ENCODE data around the gene PDIA6. TPM values are rescaled to one million over a fixed set of nuclear protein-coding genes. Genes with fewer than 3 reads are reported as not detected.

PDIA6 gene
- total RNA-seq, 2 donors from 2014 or later: 79.3 to 131 TPM

DNA sequence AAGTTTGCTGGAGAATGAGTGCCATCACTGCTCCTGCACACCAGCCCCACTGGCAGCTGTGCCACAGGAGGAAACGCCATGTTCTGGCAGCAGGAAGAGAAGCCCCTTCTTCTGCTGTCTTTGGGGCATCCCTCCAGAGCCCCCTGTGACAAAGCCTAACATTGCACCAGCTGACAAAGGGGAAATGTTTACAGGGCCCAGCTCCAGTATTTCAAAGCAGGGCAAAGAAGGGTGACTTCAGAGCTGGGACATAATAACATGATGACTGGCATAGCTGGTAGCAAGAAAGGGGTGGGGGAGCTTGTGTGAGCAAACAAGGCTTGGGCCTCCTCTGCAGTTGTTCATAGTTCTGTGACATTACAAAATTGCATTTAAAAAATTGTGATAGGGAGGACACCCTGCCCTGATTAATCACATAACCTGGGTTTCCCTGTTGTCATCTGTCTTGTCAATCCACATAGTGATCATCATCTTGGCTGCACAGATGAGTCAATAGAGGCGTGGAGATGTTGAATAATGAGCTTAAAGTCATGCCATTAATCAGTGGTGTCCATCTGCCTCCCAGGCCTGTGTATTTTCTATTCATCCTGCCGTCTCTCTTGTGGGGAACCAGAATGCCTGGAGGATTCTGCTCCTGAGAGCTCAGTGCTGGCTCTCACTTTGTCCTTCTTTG is 29.1 kb upstream of the PDIA6 start:
- peaks cover 29% of the 10 kb centered on the region for H3K27me3 Mint-ChIP-seq (ENCODE audit: low read depth)
- peaks cover 6 to 12% of the 10 kb centered on the region in 2 donors for H3K9me3 Mint-ChIP-seq
- peaks cover 10 to 15% of the 10 kb centered on the region in 2 donors for H3K36me3 Mint-ChIP-seq (ENCODE audit: insufficient read depth in 2 of 2)
- H3K27ac Mint-ChIP-seq: no peak overlapping the region
- no peak overlapping the region for H3K4me3 Mint-ChIP-seq
- H3K4me1 Mint-ChIP-seq (ENCODE audit: low read depth): no peaks in the 10 kb centered on the region
- ATAC-seq (replicated peaks in 1 of 2) (no peak), DNase-seq (no peak)

DNA sequence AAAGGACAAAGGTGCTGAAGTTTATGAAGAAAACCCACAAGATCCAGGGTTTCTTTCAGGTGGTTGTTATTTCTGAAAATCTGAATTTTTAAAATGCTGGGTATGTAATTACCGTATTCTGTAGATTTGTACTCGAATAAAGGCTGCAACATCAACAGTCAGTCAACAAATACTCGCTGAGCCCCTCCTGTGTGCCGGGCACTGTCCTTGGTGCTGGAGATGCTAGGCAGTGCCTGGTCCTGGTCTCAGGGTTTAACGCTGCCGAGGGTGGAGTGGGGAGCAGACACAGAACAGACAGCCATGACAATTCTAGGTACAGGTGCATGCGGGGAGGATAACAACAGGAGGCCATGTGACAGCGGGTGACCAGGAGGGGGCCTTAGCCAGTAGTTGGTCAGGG is 27.2 kb upstream of the PDIA6 start:
- peaks cover 2% of the 10 kb centered on the region for H3K4me1 Mint-ChIP-seq (ENCODE audit: low read depth)
- no peak overlapping the region for H3K4me3 Mint-ChIP-seq
- H3K27me3 Mint-ChIP-seq (ENCODE audit: low read depth): peaks cover 25% of the 10 kb centered on the region
- H3K9me3 Mint-ChIP-seq: peaks cover 6 to 12% of the 10 kb centered on the region in 2 donors
- DNase-seq: no peak
- H3K27ac Mint-ChIP-seq: no peak overlapping the region
- no peak for ATAC-seq (replicated peaks in 1 of 2)
- H3K36me3 Mint-ChIP-seq (ENCODE audit: insufficient read depth in 2 of 2): peaks cover 10 to 15% of the 10 kb centered on the region in 2 donors

DNA sequence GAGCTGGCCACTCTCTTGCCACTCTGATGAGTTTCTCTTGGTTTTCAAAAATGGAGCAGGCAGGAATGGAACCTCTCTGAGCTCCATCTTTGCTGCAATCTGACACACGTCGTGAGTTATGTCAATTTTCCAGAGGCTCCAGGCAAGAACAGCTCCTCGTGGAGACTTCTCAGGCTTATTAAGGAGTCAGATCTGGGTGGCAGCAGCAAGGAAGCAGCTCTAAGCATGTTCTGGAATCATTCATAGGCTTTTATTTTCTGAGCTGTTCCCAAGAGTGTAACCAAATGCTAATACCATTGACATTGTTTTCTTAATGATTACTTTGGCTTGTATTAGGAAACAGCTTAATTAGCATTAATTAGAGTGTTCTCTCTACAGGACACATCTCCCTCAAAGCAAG is 26.1 kb upstream of the PDIA6 start:
- Mint-ChIP-seq H3K27me3 (ENCODE audit: low read depth) (peaks cover 22% of the 10 kb centered on the region), H3K36me3 (ENCODE audit: insufficient read depth in 2 of 2) (peaks cover 10 to 15% of the 10 kb centered on the region in 2 donors), H3K9me3 (peaks cover 6 to 12% of the 10 kb centered on the region in 2 donors), H3K4me3 (no peak overlapping the region), H3K27ac (no peak overlapping the region), H3K4me1 (ENCODE audit: low read depth) (peaks cover 4% of the 10 kb centered on the region)
- ATAC-seq (replicated peaks in 1 of 2) (no peak), DNase-seq (no peak)

DNA sequence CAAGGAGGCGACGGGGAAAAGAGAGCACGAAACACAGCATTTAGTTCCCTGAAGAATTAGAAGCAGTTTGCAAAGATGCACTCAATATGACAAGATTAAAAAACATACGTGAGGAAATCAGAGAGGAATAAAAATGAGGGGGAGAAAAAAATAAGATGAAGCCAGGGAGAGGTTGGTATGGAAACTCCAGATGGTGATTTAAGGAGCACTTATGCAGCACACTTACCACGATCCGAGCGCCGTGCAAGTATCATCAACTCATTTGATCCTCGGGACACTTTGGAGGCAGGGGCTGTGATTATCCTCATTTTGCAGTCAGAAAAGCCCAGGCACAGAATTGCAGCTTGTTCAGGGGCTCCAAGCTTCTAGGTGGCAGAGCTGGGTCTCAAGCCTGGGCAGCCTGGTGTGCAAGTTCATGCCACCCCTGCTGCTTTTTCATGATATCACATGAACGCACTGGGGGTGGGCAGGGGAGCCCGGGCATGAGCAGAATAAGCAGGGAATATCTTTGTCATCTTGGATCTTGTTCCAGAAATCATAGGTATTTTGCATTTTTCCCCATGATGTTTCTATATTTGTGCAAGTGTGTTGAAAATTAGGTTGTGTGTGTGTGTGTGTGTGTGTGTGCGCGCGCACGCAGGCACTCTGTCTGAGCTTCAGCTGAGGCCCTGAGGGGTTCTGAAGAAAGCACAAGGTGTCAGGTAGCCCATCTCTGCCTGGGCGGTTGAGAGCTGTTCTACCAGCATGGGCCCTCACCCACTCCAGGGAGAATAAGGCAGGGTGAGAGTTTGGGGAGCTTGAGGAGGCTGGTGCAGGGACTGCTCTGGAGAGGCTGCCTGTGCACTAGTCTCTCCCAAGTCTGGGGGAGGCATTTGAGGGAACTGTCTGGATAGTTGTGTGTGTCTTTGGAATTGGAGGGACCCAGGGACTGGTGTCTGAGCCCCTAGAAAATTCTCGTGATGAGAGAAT is 25.0 kb upstream of the PDIA6 start:
- no peak for DNase-seq
- Mint-ChIP-seq H3K27ac (no peak overlapping the region), H3K36me3 (ENCODE audit: insufficient read depth in 2 of 2) (peaks cover 10 to 15% of the 10 kb centered on the region in 2 donors), H3K27me3 (ENCODE audit: low read depth) (peaks cover 16% of the 10 kb centered on the region), H3K4me3 (no peak overlapping the region), H3K9me3 (peaks cover 6 to 12% of the 10 kb centered on the region in 2 donors), H3K4me1 (ENCODE audit: low read depth) (peaks cover 5% of the 10 kb centered on the region)
- no peak for ATAC-seq (replicated peaks in 1 of 2)

DNA sequence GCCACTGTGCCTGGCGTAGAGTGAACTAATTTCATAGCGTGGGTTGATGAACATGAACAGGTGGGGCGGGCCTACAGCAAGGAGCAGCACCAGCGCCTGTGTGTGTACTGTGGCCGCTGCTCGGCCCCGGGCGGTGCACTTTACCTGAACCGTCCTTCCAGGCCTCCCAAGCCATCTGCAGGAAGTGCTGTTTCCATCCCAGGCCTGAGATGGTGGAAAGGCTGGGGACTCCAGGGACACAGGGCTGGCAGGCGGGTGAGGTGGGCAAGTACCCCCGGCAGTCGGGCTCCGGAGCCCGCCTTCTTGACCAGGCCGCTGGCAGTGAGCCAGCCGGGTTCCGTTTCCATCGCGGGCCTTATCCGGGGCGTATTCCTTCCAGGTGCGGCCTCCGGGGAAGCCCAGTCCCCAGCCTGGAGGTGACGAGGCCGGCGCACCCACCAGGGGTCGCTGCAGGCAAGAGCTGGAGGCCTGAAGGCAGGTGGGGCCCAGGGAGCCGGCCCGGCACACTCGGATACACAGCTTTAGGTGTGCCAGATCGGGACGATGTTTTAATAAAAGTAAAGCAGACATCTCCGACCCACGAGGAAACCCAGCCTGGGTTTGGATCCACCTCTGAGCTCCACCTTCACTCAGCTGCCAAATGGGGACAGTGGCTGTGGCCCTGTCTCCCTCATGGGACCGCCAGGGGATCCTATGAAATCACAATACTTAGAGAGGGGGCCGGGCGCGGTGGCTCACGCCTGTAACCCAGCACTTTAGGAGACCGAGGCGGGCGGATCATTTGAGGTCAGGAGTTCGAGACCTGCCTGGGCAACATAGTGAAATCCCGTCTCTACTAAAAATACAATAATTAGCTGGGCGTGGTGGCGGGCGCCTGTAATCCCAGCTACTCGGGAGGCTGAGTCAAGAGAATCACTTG is 22.7 kb upstream of the PDIA6 start:
- peaks cover 2 to 3% of the 10 kb centered on the region in 2 donors for H3K9me3 Mint-ChIP-seq
- H3K27me3 Mint-ChIP-seq (ENCODE audit: low read depth): peaks cover 27% of the 10 kb centered on the region
- no peak overlapping the region for H3K4me3 Mint-ChIP-seq
- ATAC-seq (replicated peaks in 1 of 2) (peak; percentile 76 to 81), DNase-seq (peak; percentile 84 to 89)
- no peak overlapping the region for H3K27ac Mint-ChIP-seq
- peaks cover 9% of the 10 kb centered on the region for H3K4me1 Mint-ChIP-seq (ENCODE audit: low read depth)
- H3K36me3 Mint-ChIP-seq (ENCODE audit: insufficient read depth in 2 of 2): peaks cover 2% of the 10 kb centered on the region in 2 donors

DNA sequence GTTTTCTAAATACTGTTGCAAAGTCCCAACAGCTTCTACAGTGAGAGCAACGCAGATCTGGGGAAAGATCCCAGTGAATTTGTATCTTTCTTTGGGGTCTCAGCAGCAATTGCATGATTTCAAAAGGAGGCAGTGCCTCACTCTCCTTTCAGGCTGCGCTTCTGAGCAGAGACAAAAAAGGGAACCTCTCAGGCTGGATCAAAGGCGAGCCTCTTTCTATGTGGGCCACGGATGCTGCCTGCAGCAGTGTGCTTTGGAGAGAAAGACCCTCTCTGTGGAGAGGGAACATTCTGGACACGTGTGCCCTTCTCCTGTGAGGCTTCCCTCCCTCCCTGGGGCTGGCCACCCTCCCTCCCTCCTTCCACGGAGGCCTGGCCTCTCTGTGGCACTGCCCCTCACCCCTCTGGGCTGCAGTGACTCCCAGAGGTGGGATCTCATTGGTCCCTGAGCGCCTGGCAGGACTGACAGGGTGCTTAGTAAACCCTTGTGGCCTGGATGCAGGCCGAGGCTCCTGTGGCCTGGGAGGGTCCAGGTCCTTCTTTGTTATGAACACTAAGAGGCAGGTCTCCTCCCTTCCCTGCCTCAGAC is 21.6 kb upstream of the PDIA6 start:
- ATAC-seq (replicated peaks in 1 of 2) (no peak), DNase-seq (no peak)
- no peak overlapping the region for H3K4me3 Mint-ChIP-seq
- H3K27ac Mint-ChIP-seq: no peak overlapping the region
- no peaks in the 10 kb centered on the region for H3K9me3 Mint-ChIP-seq
- peaks cover 9% of the 10 kb centered on the region for H3K4me1 Mint-ChIP-seq (ENCODE audit: low read depth)
- H3K27me3 Mint-ChIP-seq (ENCODE audit: low read depth): peaks cover 27% of the 10 kb centered on the region
- no peaks in the 10 kb centered on the region for H3K36me3 Mint-ChIP-seq (ENCODE audit: insufficient read depth in 2 of 2)

DNA sequence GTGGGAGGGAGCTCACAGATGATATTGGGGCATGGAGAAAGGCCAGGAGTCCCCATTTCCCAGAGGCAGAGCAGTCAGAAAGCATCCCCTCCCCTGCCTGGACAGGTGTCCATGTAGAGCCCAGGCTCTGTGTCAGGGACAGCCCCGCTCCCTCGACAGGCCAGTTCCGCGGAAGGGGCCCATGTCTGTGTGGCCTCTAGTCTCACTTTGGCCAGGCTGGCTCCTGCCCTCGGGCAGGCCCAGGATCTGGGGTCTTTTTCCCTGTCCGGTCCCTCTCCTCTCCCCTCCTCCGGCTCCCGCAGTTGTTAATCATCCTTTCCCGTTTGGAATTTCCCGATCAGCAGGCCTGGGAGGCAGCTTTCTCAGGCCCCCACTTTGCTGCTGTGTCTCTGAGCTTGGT is 20.4 kb upstream of the PDIA6 start:
- H3K4me1 Mint-ChIP-seq (ENCODE audit: low read depth): peaks cover 9% of the 10 kb centered on the region
- H3K27ac Mint-ChIP-seq: no peak overlapping the region
- ATAC-seq (replicated peaks in 1 of 2) (no peak), DNase-seq (no peak)
- no peaks in the 10 kb centered on the region for H3K9me3 Mint-ChIP-seq
- no peak overlapping the region for H3K4me3 Mint-ChIP-seq
- no peaks in the 10 kb centered on the region for H3K36me3 Mint-ChIP-seq (ENCODE audit: insufficient read depth in 2 of 2)
- H3K27me3 Mint-ChIP-seq (ENCODE audit: low read depth): peaks cover 26% of the 10 kb centered on the region

DNA sequence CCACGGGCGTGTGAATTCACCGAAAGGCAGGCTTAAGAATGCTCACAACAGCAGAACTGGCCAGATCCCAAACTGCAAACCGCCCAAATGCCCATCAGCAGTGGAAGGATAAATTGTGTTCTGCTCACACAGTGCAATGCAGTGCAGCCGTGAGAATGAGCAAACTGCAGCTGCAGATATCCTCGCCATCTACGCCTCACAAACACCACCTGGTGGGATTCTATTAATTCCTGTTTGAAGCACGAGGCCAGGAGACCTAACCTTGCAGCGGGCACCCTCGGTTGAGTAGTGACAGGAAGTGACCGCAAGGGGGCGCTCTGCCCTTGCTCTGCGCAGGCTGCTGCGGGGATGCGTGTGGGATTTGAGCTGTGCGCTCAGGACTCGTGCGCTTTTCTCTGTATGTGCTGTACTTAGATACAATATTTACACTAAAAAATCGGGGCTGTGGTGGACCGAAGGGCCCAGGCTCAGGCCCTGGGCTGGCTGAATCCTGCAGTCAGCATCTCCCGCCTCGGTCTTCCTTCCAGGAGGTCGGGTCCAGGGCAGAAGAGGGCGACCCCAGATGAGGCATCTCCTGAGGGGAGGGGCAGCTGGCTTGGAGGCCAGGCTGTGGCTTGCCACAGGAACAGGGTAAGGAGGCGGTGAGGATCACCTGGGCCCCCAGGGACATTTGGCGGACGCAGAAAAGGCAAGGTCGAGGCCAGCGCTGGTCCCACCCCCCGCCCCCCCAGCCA is 19.8 kb upstream of the PDIA6 start:
- no peaks in the 10 kb centered on the region for H3K9me3 Mint-ChIP-seq
- H3K4me1 Mint-ChIP-seq (ENCODE audit: low read depth): peaks cover 9% of the 10 kb centered on the region
- DNase-seq (peak; percentile 82 to 87), ATAC-seq (replicated peaks in 1 of 2) (peak; percentile 84 to 87)
- no peaks in the 10 kb centered on the region for H3K36me3 Mint-ChIP-seq (ENCODE audit: insufficient read depth in 2 of 2)
- H3K4me3 Mint-ChIP-seq: peak overlapping the region; percentile 17 to 37
- H3K27ac Mint-ChIP-seq: no peak overlapping the region
- peaks cover 20% of the 10 kb centered on the region for H3K27me3 Mint-ChIP-seq (ENCODE audit: low read depth)

DNA sequence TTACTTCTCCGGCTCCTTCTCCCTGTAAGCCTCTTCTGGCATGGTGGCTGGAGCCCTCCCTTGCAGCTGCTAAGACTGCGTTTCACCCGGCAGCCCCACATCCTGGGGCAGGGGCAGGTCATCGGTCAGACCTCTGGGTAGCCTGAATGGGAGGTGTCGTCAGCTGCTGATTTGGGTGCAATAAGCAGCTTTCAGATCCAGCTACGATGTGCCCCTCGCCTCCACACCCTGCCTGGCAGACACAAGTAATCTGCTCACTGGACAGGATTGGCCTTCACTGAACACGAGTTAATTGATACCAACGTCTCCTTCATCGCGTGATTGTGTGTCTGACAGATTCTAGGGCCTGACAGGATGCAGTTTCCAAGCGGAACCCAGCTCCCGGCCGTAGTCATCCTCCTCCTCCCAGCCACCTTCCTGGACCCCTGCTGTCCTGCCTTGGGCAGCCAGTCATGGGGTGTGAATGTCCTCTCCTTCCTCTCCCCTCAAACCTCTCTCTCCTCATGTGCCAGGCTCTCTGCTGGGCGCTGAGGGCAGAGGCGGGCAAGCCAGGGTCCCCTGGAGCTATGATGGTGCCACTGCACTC is 18.9 kb upstream of the PDIA6 start:
- H3K9me3 Mint-ChIP-seq: no peaks in the 10 kb centered on the region
- no peak overlapping the region for H3K4me3 Mint-ChIP-seq

DNA sequence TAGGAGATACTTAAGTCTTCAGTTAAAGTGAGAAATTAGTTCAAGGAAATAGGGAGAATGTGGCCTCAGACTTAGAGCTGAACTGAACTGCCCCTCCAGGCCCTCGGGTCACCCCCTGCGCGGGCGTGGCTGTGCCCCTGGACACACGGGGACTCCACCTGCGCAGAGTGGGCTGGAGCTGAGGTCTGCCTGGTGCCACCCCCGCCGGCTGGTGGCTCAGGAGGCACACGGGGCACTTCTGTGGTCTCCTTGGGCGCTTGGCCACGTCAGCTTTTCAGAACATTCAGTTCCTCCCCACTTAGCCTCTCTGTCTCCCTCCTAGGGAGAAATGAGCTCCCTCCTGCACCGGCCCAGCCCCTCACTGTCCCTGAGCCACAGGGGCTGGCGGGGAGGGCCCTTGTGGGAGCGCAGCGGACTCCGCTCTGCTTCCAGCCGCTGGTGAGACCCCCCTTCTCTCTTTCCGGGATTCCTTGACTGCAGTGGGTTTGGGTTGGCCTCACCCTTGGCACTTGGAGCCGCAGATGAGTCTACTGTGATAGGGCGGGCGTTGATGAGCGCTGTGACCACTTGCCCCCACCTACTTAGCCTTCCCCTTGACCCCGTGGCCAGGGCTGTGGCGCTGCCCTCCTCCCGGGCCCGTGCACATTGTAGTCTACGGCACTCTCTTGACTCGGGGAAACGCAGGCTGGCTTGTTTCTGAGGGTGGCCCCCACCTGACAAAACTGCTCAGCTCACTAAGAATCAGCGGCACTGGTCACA is 18.2 kb upstream of the PDIA6 start:
- Mint-ChIP-seq H3K9me3 (no peaks in the 10 kb centered on the region), H3K4me3 (no peak overlapping the region), H3K27me3 (ENCODE audit: low read depth) (peaks cover 13% of the 10 kb centered on the region), H3K27ac (no peak overlapping the region), H3K4me1 (ENCODE audit: low read depth) (peaks cover 9% of the 10 kb centered on the region), H3K36me3 (ENCODE audit: insufficient read depth in 2 of 2) (no peaks in the 10 kb centered on the region)
- DNase-seq: no peak
- ATAC-seq (replicated peaks in 1 of 2): no peak

More for the DNA sequence above, 18.9 kb upstream of the PDIA6 start:
- Mint-ChIP-seq H3K27me3 (ENCODE audit: low read depth) (peaks cover 11% of the 10 kb centered on the region), H3K36me3 (ENCODE audit: insufficient read depth in 2 of 2) (no peaks in the 10 kb centered on the region), H3K4me1 (ENCODE audit: low read depth) (peaks cover 9% of the 10 kb centered on the region), H3K27ac (no peak overlapping the region)
- ATAC-seq (replicated peaks in 1 of 2) (no peak), DNase-seq (no peak)

DNA sequence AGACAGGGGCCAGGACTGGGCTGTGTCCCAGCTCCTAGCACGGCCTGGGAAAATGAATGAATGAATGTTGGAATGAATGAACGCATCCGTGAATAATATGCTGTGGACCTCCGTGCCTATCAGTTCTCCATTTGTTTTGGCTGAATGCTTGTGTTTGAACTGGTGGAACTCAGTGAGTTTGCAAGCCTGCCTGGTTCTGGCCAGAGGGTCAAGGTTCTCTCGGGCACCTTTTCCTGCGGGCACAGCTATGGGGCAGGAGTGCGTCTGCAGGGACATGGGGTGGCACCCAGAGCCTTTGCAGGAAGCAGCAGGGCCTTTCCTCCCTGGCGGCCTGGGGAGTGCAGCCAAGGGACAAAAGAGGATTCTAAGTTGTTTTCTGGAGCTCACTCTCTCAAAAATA is 17.6 kb upstream of the PDIA6 start:
- no peak for ATAC-seq (replicated peaks in 1 of 2)
- no peak for DNase-seq
- Mint-ChIP-seq H3K4me3 (no peak overlapping the region), H3K4me1 (ENCODE audit: low read depth) (peaks cover 9% of the 10 kb centered on the region), H3K9me3 (no peaks in the 10 kb centered on the region), H3K36me3 (ENCODE audit: insufficient read depth in 2 of 2) (no peaks in the 10 kb centered on the region), H3K27ac (no peak overlapping the region), H3K27me3 (ENCODE audit: low read depth) (peaks cover 19% of the 10 kb centered on the region)

All from activated T-cell treated with anti-CD3 and anti-CD28 coated beads, Interleukin-2, amount 50 U/mL, for 72 hours (primary cell).